ENCODE measurements around the gene C4orf36.

- TF ChIP-seq CTCF (IDR thresholded peaks at IDR 0.05 in 8 of 11, conservative IDR thresholded peaks at IDR 0.05 in 3 of 11) (no peak), POLR2AphosphoS5 (IDR thresholded peaks at IDR 0.05) (no peak)
These were observed 21.7 kb downstream of the C4orf36 start for GRCh38 chr4:86870442-86871069.

Measured in spleen (tissue), 7 donors.